ENCODE results near the gene PRELID2. TPM values are rescaled to one million over a fixed set of nuclear protein-coding genes. Genes with fewer than 3 reads are reported as not detected.

Gene PRELID2
- 10 to 100 TPM; 13.9 to 37.6 TPM for total RNA-seq

DNA sequence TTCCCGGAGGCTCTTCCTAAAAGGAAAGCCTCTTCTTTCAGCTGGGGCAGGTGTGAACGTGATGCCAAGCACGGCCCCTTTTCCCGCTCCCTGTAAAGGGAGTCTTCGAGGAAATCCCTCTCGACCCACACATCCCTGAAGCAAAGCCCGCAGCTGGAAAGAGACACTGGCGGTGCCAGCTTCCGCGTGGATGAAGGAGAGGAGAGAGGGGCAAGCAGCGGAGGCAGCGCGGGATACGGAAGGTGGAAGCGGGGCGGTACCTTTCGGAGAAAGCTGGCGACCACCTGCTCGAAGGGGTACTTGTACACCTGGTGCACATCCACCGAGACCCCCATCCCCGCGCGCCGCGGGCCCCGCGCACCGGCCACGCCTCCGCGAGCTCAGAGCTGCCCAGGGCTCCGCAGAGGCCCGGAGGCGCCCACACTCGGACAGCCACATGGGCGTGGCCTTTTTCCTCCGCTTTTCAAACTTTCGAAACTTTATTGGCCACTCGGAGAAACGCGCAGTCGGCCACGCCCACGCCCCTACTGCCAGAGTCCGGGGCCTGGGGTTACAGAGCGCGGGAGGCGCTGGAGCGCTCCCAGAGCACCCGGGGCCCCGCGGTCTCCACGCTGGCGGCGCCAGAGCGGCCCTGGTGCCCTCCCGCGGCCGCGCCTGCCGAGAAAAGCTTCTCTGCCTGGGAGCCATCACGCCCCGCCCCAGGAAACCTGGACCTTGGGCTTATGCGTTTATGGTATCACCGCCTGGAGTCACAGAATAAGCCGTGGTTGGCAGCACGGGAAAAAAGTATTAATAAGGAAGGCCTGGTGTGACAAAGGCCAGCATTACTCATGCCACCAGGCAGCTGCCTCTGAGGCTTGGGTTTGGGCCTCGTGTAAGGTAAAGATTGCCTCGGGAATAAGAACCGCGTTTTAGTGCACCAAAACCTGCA lies at the start of gene PRELID2:
Gene PRELID2, minus strand, starts transcription at position 426 of the 931 bp plus-strand sequence. Its CDS starts 91 bp downstream, at position 335.
- TF ChIP-seq, protein P1, sequence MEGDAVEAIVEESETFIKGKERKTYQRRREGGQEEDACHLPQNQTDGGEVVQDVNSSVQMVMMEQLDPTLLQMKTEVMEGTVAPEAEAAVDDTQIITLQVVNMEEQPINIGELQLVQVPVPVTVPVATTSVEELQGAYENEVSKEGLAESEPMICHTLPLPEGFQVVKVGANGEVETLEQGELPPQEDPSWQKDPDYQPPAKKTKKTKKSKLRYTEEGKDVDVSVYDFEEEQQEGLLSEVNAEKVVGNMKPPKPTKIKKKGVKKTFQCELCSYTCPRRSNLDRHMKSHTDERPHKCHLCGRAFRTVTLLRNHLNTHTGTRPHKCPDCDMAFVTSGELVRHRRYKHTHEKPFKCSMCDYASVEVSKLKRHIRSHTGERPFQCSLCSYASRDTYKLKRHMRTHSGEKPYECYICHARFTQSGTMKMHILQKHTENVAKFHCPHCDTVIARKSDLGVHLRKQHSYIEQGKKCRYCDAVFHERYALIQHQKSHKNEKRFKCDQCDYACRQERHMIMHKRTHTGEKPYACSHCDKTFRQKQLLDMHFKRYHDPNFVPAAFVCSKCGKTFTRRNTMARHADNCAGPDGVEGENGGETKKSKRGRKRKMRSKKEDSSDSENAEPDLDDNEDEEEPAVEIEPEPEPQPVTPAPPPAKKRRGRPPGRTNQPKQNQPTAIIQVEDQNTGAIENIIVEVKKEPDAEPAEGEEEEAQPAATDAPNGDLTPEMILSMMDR (IDR thresholded peaks at IDR 0.05): peak in 1 of 2 donors; percentile 28
- H3K36me3 ChIP-seq: no peaks in the 10 kb centered on the region
- no peaks in the 10 kb centered on the region for H3K9me3 ChIP-seq
- peak within 1 kb of the TSS; percentile 65 to 66 for H3K4me3 ChIP-seq
- H3K27me3 ChIP-seq: no peaks in the 10 kb centered on the region
- peak; percentile 86 for DNase-seq (ENCODE audit: low spot score)
- peaks cover 0 to 28% of the 10 kb centered on the region in 2 donors for H3K4me1 ChIP-seq
- peak within 1 kb of the TSS; percentile 75 to 89 for H3K27ac ChIP-seq

DNA sequence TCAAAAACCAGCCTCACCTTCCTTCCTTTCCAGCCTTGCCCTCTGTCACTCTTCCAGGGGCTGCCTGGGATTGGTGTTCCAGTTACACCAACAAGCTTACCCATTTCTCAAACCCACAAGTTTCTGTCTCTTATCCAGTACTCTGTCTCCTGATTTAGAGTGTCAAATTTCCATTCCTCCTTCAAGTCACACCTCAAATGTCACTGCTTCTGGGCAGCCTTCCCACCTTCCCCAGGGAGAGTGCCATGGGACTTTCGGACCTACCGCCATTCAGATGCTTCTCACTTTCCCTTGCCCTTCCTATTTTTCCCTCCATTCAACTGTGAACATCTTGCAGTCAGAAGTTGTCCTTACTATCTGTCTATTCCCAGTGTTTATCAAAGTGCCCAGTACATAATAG lies 39.6 kb upstream of the PRELID2 start:
- Histone ChIP-seq H3K36me3 (no peaks in the 10 kb centered on the region), H3K9me3 (no peaks in the 10 kb centered on the region), H3K27me3 (no peaks in the 10 kb centered on the region), H3K4me3 (no peak overlapping the region), H3K27ac (no peak overlapping the region), H3K4me1 (no peaks in the 10 kb centered on the region)
- no peak for DNase-seq (ENCODE audit: low spot score)
- TF ChIP-seq, protein P1 (IDR thresholded peaks at IDR 0.05): no peak

GRCh38 chr5:145872914-145873313 lies 37.8 kb upstream of the PRELID2 start, which contains the start of gene GRXCR2:
Gene GRXCR2, minus strand, starts transcription at chr5:145873014. Its CDS starts 46 bp downstream, at chr5:145872968.
- H3K4me3 ChIP-seq: no peak within 1 kb of the TSS
- H3K36me3 ChIP-seq: no peaks in the 10 kb centered on the region
- TF ChIP-seq, protein P1 (IDR thresholded peaks at IDR 0.05): no peak
- no peaks in the 10 kb centered on the region for H3K4me1 ChIP-seq
- DNase-seq (ENCODE audit: low spot score): no peak
- H3K9me3 ChIP-seq: no peaks in the 10 kb centered on the region
- no peak within 1 kb of the TSS for H3K27ac ChIP-seq
- H3K27me3 ChIP-seq: no peaks in the 10 kb centered on the region

- H3K4me1 ChIP-seq: no peaks in the 10 kb centered on the region
- no peak for DNase-seq (ENCODE audit: low spot score)
- no peak overlapping the region for H3K4me3 ChIP-seq
- H3K27ac ChIP-seq: no peak overlapping the region
- H3K36me3 ChIP-seq: no peaks in the 10 kb centered on the region
- no peaks in the 10 kb centered on the region for H3K27me3 ChIP-seq
- no peaks in the 10 kb centered on the region for H3K9me3 ChIP-seq
- TF ChIP-seq, protein P1 (IDR thresholded peaks at IDR 0.05): no peak
Measured at GRCh38 chr5:145872486-145872885, 37.3 kb upstream of the PRELID2 start.

- Histone ChIP-seq H3K4me1 (no peaks in the 10 kb centered on the region), H3K27me3 (no peaks in the 10 kb centered on the region), H3K36me3 (no peaks in the 10 kb centered on the region), H3K4me3 (no peak overlapping the region), H3K27ac (no peak overlapping the region), H3K9me3 (no peaks in the 10 kb centered on the region)
- no peak for DNase-seq (ENCODE audit: low spot score)
- TF ChIP-seq, protein P1 (IDR thresholded peaks at IDR 0.05): no peak
Measured at GRCh38 chr5:145869753-145870152, 34.6 kb upstream of the PRELID2 start.

All from right atrium auricular region (tissue), 2 donors.